Stimulated activated CD8-positive, alpha-beta memory T cell treated with anti-CD3 and anti-CD28 coated beads, Interleukin-15, amount 100 ng/mL, for 1 hour (primary cell): ENCODE data around the gene SRPK2.
A peak's percentile ranks its signal among the peaks of the same experiment; 100 is the strongest.
"Not testable (repeated sequence)": the region's sequence is repeated elsewhere in the genome, so short reads cannot be mapped to it uniquely, and the experiment has no call there.

Source experiments
- DNase-seq: peaks from one replicate; pipeline ENCODE4 v3.0.0-alpha.2; 2020; ENCODE audit warnings: low read depth

Gene SRPK2

GRCh38 chr7:105376908-105377533 lies 11.7 kb downstream of the SRPK2 start:
- no peak for DNase-seq

GRCh38 chr7:105369944-105370343 lies 18.8 kb downstream of the SRPK2 start:
- no peak for DNase-seq

GRCh38 chr7:105367458-105367857 lies 21.3 kb downstream of the SRPK2 start:
- no peak for DNase-seq

- DNase-seq, result no peak
Measured at GRCh38 chr7:105365541-105366534, 22.9 kb downstream of the SRPK2 start.

- DNase-seq, result no peak
Measured at GRCh38 chr7:105364684-105365083, 24.0 kb downstream of the SRPK2 start.

- not testable (repeated sequence) for DNase-seq
Measured at GRCh38 chr7:105363657-105364056, 25.1 kb downstream of the SRPK2 start.

GRCh38 chr7:105362685-105363084 lies 26.0 kb downstream of the SRPK2 start:
- not testable (repeated sequence) for DNase-seq

- not testable (repeated sequence) for DNase-seq
Measured at GRCh38 chr7:105361995-105362394, 26.7 kb downstream of the SRPK2 start.

- not testable (repeated sequence) for DNase-seq
Measured at GRCh38 chr7:105360149-105360548, 28.6 kb downstream of the SRPK2 start.

- DNase-seq, result no peak
Measured at GRCh38 chr7:105355701-105356100, 33.0 kb downstream of the SRPK2 start.

- no peak for DNase-seq
Measured at GRCh38 chr7:105354383-105354782, 34.3 kb downstream of the SRPK2 start.

GRCh38 chr7:105353752-105354328 lies 34.9 kb downstream of the SRPK2 start:
- no peak for DNase-seq

GRCh38 chr7:105352901-105353668 lies 35.6 kb downstream of the SRPK2 start:
- no peak for DNase-seq

GRCh38 chr7:105352018-105352612 lies 36.6 kb downstream of the SRPK2 start:
- peak; percentile 23 for DNase-seq

GRCh38 chr7:105350906-105351305 lies 37.8 kb downstream of the SRPK2 start:
- DNase-seq, result no peak

- not testable (repeated sequence) for DNase-seq
Measured at GRCh38 chr7:105348177-105348576, 40.5 kb downstream of the SRPK2 start.

- DNase-seq, result no peak
Measured at GRCh38 chr7:105346593-105347322, 42.0 kb downstream of the SRPK2 start.

- DNase-seq, result no peak
Measured at GRCh38 chr7:105346138-105346537, 42.6 kb downstream of the SRPK2 start.

- no peak for DNase-seq
Measured at GRCh38 chr7:105345725-105346124, 43.0 kb downstream of the SRPK2 start.

- DNase-seq, result no peak
Measured at GRCh38 chr7:105345003-105345402, 43.7 kb downstream of the SRPK2 start.
